Hematopoietic multipotent progenitor cell treated with erythropoietin and hydrocortisone succinate and interleukin-3 and kit ligand, for 15 days (in vitro differentiated cells): ENCODE data around the gene TLR10.
A peak's percentile ranks its signal among the peaks of the same experiment; 100 is the strongest.

Source experiments
- DNase-seq: peaks from one replicate; pipeline ENCODE4 v3.0.0-alpha.2; 2015; ENCODE audit warnings: low spot score

Gene TLR10

DNA sequence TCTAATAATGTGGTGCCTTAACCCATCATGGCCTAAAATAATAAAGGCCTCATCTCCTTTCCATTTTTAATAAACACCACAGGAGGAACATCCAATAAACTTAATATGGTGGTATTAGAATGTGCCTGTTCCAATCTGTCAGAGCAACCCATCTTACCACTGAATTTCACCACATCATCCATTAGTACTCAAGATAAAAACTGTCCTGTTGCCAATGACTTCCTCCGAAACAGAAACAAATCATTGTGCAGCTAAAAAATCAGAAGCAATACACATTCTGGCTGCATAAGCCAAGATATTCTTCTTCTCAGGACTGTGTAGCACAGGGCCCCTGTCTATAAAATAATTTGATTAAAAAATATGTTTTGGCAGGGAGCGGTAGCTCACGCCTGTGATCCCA is 18.5 kb downstream of the TLR10 start:
- no peak for DNase-seq

GRCh38 chr4:38762560-38762959 is 20.2 kb downstream of the TLR10 start:
- no peak for DNase-seq

DNA sequence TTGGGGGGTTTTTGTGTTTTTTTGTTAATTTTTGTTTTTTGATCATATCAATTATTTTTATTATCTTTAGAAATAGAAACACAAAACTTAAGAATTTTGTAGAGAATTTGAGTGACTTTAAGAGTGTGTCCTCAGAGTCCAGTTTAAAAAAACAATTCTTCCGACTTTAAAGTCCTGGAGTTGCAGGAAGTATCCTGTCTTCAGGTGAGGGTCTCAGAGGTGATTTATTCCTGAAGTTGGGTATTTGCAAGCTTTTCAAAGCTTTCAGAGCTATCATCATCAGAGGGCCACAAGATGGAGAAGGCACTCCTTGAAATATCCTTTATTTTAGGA is 23.0 kb downstream of the TLR10 start:
- no peak for DNase-seq

DNA sequence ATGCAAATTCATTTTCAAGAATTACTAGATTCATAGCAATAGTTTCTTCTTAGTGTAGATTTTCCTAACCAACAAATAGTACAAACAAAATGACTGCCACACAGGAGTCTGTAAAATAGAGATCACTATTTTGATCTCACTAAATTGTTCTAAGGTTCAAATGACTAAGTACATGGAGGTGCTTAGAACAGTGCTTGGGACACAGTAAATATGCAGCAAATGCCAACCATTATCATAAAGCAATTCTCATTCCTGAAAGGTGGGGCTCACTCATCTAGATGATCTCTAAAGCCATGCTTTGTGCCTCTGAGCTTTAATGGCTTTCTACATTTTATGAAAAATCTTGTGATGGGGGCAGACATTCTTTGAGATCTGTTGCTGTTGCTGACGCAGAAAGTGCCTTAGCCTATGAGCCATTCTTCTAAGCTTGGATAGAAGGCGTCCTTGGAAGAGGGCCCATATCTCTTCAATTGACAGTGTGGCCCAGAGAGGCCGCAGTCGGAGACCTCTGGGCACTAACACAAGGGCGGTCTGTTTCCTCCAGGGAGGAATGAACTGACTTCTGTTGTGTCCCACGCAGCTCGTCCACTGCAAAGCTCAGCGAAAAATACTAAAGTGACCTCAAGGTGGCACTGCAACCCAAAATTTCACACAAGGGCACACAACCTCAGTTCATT is 23.5 kb downstream of the TLR10 start:
- peak; percentile 51 for DNase-seq

- DNase-seq = no peak
Measured at GRCh38 chr4:38757945-38758600, 24.7 kb downstream of the TLR10 start.

GRCh38 chr4:38752941-38753806 is 29.6 kb downstream of the TLR10 start:
- no peak for DNase-seq

- DNase-seq = no peak
Measured at GRCh38 chr4:38752372-38752940, 30.3 kb downstream of the TLR10 start.

- DNase-seq = no peak
Measured at GRCh38 chr4:38751341-38752010, 31.3 kb downstream of the TLR10 start.

DNA sequence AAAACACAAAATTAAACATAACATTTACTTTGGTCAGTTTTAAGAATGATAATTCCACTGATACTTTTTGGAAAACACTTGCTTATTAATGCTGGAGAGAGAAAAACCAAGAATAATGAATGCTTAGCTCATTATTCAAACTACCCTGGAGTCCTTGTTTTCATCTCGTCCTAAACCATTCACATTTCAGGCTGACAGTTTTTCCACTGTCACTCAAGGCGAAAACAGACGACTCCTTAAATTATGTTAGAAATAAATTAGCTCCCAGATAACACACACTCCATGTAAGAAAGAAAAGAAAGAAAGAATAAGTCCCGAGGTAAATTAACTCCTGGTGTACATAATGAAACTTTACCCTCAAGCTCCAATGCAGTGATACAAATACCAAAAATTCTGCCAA is 33.5 kb downstream of the TLR10 start:
- DNase-seq = no peak

GRCh38 chr4:38747629-38748028 is 35.2 kb downstream of the TLR10 start:
- no peak for DNase-seq

DNA sequence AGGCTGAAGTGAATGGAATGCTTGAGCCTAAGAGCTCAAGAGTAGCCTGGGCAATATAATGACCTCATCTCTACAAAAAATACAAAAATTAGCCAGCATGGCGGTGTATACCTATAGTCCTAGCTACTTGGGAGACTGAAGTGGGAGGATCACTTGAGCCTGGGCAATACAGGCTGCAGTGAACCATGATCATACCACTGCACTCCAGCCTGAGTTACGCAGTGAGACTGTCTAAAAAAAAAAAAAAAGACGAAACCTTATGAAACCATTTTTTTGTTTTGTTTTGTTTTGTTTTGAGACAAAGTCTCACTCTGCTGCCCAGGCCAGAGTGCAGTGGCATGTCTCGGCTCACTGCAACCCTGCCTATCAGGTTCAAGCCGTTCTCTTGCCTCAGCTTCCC is 36.9 kb downstream of the TLR10 start:
- no peak for DNase-seq

DNA sequence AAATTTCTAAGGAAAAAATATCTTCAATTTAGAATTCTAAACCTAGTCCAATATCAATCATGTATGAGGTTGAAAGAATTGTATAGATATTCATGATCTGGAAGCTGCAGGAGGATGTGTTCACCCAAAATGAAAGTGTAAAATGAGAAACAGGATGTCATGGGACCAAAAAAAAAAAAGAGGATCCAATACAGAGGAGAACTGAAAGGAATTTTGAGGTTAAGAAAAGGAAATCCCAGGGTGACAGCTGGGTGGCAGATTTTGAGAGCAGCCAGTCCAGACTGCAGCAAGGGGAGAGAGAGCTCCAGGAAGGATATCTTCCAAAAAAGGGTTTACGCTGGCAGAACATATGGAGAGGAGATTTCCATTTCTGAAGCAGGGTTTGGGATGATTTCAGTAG is 38.9 kb downstream of the TLR10 start:
- DNase-seq = no peak

DNA sequence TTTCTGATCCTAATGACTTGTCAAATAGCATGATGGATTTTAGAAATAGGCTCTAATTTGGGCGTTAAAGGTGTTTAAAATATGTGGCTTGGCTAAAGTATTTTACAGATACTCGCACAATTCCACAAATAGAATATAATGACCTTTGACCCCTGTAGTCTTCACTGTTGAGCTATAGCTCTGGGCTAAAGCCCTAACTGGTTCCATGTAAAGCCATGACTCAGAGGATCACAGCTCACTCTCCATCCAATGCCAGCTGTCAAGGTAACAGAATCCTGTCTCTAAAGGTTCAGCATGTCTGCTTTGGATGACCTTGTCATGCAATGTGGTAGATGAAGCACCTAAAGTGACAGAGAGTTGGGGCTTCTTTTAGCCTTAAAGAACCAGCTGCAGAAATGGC is 42.5 kb downstream of the TLR10 start:
- DNase-seq = no peak

DNA sequence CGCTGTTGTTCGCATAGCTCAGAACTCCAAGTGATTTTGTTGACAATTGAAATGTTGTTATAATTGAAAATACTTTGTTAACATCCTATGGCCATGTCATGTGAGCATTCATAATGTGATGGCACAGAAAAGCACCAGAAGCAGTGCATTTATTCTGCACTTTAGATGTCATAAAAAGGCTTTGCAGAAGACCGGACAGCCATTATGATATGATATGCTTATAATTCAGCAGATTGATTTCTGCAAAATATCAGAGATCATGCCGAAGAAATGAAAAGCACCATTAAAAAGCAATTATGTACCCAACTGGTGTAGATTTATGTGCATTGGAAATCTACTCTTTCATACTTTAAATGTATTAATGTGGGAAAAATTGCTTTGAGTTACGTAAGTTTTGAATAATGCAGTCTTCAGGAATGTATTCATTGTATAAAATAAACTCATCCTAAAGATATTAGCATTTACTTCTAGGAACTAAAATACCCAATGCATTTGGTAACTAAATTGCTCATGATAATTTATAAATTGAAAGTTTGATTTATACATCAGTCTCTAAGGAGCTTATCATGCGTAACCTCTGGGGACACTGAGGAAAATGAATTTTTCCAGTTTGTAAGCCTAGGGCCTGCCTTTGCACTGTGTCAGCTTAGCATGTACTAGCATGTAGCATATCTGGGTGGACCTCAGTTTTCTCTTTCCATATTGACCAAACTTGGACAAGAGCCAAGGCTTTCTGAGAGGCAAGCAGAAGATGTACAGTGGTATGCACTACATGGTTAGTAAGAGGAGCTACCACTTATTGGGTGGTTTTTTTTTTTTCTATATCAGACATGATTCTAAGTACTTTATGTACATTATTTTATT is 43.6 kb downstream of the TLR10 start:
- peak; percentile 18 for DNase-seq

DNA sequence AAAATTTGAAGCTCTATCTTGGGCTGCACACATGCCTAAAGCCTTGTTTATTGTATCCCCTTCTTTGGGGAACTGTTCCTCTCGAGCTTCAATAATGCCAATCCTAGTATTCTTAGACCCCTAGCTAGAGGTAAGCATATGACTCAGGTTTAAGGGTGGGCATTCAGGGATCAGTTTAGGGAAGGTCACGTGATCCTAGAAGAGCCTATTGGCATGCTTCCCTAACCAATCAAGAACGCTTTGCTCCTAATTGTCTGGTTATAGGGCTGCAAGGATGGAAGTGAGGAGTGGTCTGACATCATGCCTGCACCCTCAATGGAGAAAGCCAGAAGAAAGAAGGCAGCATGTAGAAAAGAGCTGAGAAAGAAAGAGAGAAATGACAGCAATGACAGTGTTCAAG is 46.9 kb downstream of the TLR10 start:
- DNase-seq = no peak

- no peak for DNase-seq
Measured at GRCh38 chr4:38734911-38735310, 47.9 kb downstream of the TLR10 start.

GRCh38 chr4:38734446-38734845 is 48.3 kb downstream of the TLR10 start:
- DNase-seq = no peak

DNA sequence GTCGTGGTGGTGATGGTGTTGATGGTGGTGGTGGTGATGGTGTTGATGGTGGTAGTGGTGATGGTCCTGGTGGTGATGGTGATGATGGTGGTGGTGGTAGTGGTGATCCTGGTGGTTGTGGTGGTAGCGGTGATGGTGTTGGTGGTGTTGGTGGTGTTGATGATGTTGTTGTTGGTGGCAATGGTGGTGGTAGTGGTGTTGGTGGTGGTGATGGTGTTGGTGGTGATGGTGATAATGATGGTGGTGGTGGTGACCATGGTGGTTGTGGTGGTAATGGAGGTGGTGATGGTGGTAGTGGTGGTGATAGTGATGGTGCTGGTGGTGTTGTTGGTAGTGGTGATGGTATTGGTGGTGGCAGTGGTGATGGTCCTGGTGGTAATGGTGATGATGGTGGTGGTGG is 49.1 kb downstream of the TLR10 start:
- DNase-seq = no peak

GRCh38 chr4:38730830-38731646 is 51.8 kb downstream of the TLR10 start:
- peak; percentile 81 for DNase-seq

GRCh38 chr4:38730493-38730829 is 52.3 kb downstream of the TLR10 start:
- DNase-seq = no peak
